Activated naive CD8-positive, alpha-beta T cell treated with anti-CD3 and anti-CD28 coated beads, Interleukin-2, amount 10 ng/mL, durations not matched to agents 7 days and 5 days (primary cell): ENCODE measurements around the gene ALPK1. TPM values are rescaled to one million over a fixed set of nuclear protein-coding genes. Genes with fewer than 3 reads are reported as not detected.

Experiments used
- ATAC-seq: fragments of 150-1000 bp; cut with Tn5 transposase; one replicate; pipeline ENCODE4 v1.10.0; 2021; ENCODE audit warnings: low read depth, moderate library complexity
- POLR2A ChIA-PET: fragments of 350-600 bp; sonication (Branson Sonifier 250); formaldehyde crosslinking; loops from one replicate; lab custom pipeline; 2021; ENCODE audit warnings: antibody characterized with exemption; lab: Charles Lee
- DNase-seq: peaks from one replicate; pipeline ENCODE4 v3.0.0; 2021
- H3K27ac Mint-ChIP-seq: one replicate; pipeline ENCODE4 v1.8.0; 2022; ENCODE audit warnings: mild to moderate bottlenecking, mixed read lengths
- H3K27me3 Mint-ChIP-seq: one replicate; pipeline ENCODE4 v1.8.0; 2022; ENCODE audit warnings: mild to moderate bottlenecking, moderate library complexity, mixed read lengths
- H3K36me3 Mint-ChIP-seq: one replicate; pipeline ENCODE4 v1.8.0; 2021; ENCODE audit warnings: mild to moderate bottlenecking, mixed read lengths
- H3K4me1 Mint-ChIP-seq: one replicate; pipeline ENCODE4 v1.8.0; 2021; ENCODE audit warnings: mixed read lengths
- H3K4me3 Mint-ChIP-seq: one replicate; pipeline ENCODE4 v1.8.0; 2022; ENCODE audit warnings: mild to moderate bottlenecking, moderate library complexity, mixed read lengths
- H3K9me3 Mint-ChIP-seq: one replicate; pipeline ENCODE4 v1.8.0; 2021; ENCODE audit warnings: mixed read lengths
- total RNA-seq, 2 experiments: library from RNA; stranded (reverse); gene quantifications; one replicate each; pipeline ENCODE4 v1.2.3, GENCODE V29; 2021

Gene ALPK1
- total RNA-seq, 2 experiments from 2014 or later: 20.9 to 26.0 TPM

DNA sequence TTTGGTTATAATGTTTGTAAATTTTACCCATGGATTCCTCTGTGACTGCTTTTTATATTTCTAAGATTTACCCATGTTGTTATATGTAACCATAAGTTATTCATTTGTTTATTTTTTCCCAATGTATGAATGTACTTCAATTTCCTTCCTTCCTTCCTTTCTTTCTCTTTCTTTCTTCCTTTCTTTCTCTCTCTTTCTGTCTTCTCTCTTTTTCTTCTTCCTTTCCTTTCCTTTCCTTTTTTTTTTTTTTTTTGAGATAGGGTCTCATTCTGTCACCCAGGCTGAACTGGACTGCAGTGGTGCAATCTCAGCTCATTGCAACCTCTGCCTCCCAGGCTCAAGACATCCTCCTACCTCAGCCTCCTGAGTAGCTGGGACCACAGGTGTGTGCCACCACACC lies 55.6 kb downstream of the ALPK1 start:
- ATAC-seq (no peak), DNase-seq (no peak)
- POLR2A ChIA-PET: no interaction called here
- Mint-ChIP-seq H3K27me3 (no peaks in the 10 kb centered on the region), H3K27ac (no peak overlapping the region), H3K36me3 (peaks cover 8% of the 10 kb centered on the region), H3K4me3 (no peak overlapping the region), H3K4me1 (no peaks in the 10 kb centered on the region), H3K9me3 (no peaks in the 10 kb centered on the region)

DNA sequence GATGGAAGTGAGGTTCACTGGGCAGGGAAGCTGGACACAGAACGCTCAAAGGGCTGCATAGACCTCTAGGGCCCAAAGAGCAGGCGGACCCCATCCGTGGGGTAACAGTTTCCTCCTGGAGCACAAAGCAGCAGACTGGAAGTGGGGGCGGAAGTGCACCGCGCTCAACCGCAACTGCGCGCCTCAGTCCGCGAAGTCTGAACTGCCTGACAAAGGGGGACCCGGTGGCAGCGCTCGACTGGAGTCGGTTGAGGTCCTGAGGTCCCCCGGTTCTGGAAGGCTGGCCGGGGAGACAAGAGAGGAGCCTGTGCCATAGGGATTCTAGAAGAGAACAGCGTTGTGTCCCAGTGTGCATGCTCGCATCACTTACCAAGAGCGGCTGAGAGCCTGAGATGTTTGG lies 58.5 kb downstream of the ALPK1 start:
- Mint-ChIP-seq H3K4me3 (no peak overlapping the region), H3K36me3 (peaks cover 15% of the 10 kb centered on the region), H3K4me1 (no peaks in the 10 kb centered on the region), H3K9me3 (peaks cover 5% of the 10 kb centered on the region), H3K27ac (no peak overlapping the region), H3K27me3 (no peaks in the 10 kb centered on the region)
- no peak for DNase-seq
- POLR2A ChIA-PET: no interaction called here
- no peak for ATAC-seq

GRCh38 chr4:112357453-112357852 lies 60.3 kb downstream of the ALPK1 start:
- POLR2A ChIA-PET: no interaction called here
- H3K4me1 Mint-ChIP-seq: no peaks in the 10 kb centered on the region
- DNase-seq (no peak), ATAC-seq (no peak)
- peaks cover 31% of the 10 kb centered on the region for H3K36me3 Mint-ChIP-seq
- H3K27ac Mint-ChIP-seq: no peak overlapping the region
- peaks cover 12% of the 10 kb centered on the region for H3K9me3 Mint-ChIP-seq
- H3K27me3 Mint-ChIP-seq: no peaks in the 10 kb centered on the region
- H3K4me3 Mint-ChIP-seq: no peak overlapping the region

GRCh38 chr4:112357897-112358296 lies 60.7 kb downstream of the ALPK1 start:
- no peak overlapping the region for H3K27ac Mint-ChIP-seq
- ATAC-seq (no peak), DNase-seq (no peak)
- POLR2A ChIA-PET: no interaction called here
- peaks cover 14% of the 10 kb centered on the region for H3K9me3 Mint-ChIP-seq
- no peak overlapping the region for H3K4me3 Mint-ChIP-seq
- no peaks in the 10 kb centered on the region for H3K27me3 Mint-ChIP-seq
- peaks cover 33% of the 10 kb centered on the region for H3K36me3 Mint-ChIP-seq
- H3K4me1 Mint-ChIP-seq: no peaks in the 10 kb centered on the region

DNA sequence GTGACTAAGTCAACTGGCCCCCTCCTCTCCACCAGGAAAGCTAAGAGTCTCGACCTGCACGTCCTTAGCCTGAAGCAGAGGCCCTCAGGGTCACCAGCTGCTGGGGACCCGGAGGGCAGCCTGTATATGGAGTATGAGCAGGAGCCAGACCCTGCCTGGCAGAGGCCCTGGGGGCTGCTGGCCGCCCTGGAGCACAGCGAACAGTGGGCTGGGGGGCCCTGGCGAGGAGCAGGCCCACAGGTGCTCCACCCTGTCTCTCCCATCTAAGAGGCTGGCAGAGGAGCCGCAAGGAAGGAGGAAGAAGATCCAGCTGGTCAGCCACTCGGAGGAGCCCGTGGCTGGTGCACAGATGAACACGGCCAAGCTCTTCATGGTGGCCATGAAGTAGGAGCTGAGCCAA lies 61.2 kb downstream of the ALPK1 start:
- peaks cover 3% of the 10 kb centered on the region for H3K27me3 Mint-ChIP-seq
- peaks cover 34% of the 10 kb centered on the region for H3K36me3 Mint-ChIP-seq
- POLR2A ChIA-PET: no interaction called here
- ATAC-seq: no peak
- H3K9me3 Mint-ChIP-seq: peaks cover 19% of the 10 kb centered on the region
- no peak overlapping the region for H3K27ac Mint-ChIP-seq
- no peak overlapping the region for H3K4me3 Mint-ChIP-seq
- DNase-seq: no peak
- no peaks in the 10 kb centered on the region for H3K4me1 Mint-ChIP-seq

GRCh38 chr4:112358952-112359749 lies 62.0 kb downstream of the ALPK1 start:
- H3K9me3 Mint-ChIP-seq: peaks cover 19% of the 10 kb centered on the region
- H3K36me3 Mint-ChIP-seq: peaks cover 36% of the 10 kb centered on the region
- H3K4me3 Mint-ChIP-seq: no peak overlapping the region
- DNase-seq (no peak), ATAC-seq (no peak)
- POLR2A ChIA-PET: no interaction called here
- H3K4me1 Mint-ChIP-seq: no peaks in the 10 kb centered on the region
- H3K27me3 Mint-ChIP-seq: peaks cover 3% of the 10 kb centered on the region
- no peak overlapping the region for H3K27ac Mint-ChIP-seq

DNA sequence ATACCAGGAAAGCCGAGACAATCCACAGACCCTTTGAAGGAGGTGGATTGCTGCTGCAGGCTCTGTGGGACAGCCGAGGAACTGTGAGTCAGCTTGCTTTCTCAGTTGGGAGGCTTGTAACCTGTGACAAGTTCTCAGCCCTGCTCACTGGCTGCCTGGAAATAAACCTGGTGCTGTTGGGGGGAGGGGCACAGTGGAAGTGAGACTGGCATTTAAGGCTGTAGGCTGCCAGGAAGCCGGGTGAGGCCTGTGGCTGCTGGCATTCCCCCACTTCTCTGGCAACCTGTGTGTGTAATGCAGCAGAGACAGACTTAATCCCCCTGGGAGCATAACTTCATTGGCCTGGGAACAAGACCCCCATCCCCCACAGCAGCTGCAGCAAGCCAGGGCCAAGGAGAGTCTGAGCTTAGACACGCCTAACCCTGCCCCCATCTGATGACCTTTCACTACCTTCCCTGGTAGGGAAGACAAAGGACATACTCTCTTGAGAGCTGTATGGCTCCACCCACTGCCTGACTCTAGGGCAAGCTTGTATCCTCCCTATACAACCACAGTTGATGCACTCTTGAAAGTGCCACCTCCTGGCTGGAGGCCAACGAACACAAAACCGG lies 64.1 kb downstream of the ALPK1 start:
- Mint-ChIP-seq H3K4me1 (no peaks in the 10 kb centered on the region), H3K27ac (no peak overlapping the region), H3K36me3 (peaks cover 34% of the 10 kb centered on the region), H3K9me3 (peaks cover 21% of the 10 kb centered on the region), H3K27me3 (peaks cover 3% of the 10 kb centered on the region), H3K4me3 (no peak overlapping the region)
- no peak for ATAC-seq
- no peak for DNase-seq
- POLR2A ChIA-PET: no interaction called here

DNA sequence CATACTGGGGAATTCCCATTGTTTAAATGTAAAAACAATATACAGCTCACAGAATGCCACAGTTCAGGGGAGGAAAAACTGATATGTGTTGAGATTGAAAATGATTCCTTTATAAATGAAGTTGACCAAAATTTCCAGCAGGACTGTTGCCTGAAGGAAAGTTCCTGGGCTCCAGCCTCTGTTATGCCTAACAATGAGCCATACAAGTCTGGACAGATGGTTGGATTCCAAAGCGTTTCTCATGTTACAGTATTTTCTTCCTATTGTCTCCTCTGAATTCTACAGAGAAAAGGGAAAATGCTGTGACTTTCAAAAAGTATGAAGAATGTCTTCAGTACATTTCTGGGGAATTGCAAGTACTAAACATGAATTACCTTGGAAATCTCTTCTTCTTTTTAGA lies 73.3 kb downstream of the ALPK1 start:
- Mint-ChIP-seq H3K36me3 (peaks cover 17% of the 10 kb centered on the region), H3K27me3 (no peaks in the 10 kb centered on the region), H3K27ac (no peak overlapping the region), H3K4me3 (no peak overlapping the region), H3K9me3 (peaks cover 8% of the 10 kb centered on the region), H3K4me1 (no peaks in the 10 kb centered on the region)
- DNase-seq (no peak), ATAC-seq (no peak)
- POLR2A ChIA-PET: no interaction called here

GRCh38 chr4:112371361-112371760 lies 74.2 kb downstream of the ALPK1 start:
- Mint-ChIP-seq H3K9me3 (peaks cover 8% of the 10 kb centered on the region), H3K36me3 (peaks cover 18% of the 10 kb centered on the region), H3K4me3 (no peak overlapping the region), H3K27ac (no peak overlapping the region), H3K27me3 (no peaks in the 10 kb centered on the region), H3K4me1 (no peaks in the 10 kb centered on the region)
- ATAC-seq (no peak), DNase-seq (no peak)
- POLR2A ChIA-PET: no interaction called here

DNA sequence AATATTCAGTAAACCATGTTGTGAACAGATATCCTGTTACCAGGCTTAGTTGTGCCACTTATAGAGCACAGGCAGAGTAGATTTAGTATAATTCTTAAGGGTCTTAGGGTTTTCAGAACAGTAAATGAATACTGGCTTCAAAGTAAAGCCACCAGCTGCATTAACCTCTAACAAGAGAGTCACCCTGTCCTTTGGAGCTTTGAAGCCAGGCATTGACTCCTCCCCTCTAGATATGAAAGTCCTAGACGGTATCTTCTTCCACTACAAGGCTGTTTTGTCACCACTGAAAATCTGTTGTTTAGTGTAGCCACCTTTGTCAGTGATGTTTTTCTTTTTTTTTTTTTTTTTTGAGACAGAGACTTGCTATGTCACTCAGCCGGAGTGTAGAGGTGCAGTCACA lies 77.7 kb downstream of the ALPK1 start:
- Mint-ChIP-seq H3K4me1 (no peaks in the 10 kb centered on the region), H3K4me3 (no peak overlapping the region), H3K27me3 (no peaks in the 10 kb centered on the region), H3K36me3 (peaks cover 28% of the 10 kb centered on the region), H3K9me3 (peaks cover 3% of the 10 kb centered on the region), H3K27ac (no peak overlapping the region)
- ATAC-seq (no peak), DNase-seq (no peak)
- POLR2A ChIA-PET: no interaction called here

DNA sequence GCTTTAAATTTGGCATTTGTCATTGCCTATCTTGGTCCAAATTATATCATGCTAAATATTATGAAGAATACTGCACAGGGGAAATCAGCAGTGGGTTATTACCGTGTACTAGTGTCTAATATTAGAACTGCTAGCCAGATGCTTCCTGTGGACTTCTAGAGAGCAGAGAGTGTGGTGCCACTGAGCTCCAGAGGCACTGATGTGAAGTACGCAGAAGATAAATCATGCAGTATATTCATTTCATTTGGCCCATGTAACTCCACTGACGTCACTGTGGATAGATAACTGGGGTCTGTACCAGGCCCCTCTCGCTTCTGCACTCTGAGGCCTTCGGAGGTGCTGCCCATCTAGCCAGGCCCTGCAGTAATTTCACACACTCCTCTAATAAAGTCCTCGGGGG lies 80.0 kb downstream of the ALPK1 start:
- Mint-ChIP-seq H3K27me3 (no peaks in the 10 kb centered on the region), H3K9me3 (peaks cover 3% of the 10 kb centered on the region), H3K27ac (no peak overlapping the region), H3K36me3 (peaks cover 35% of the 10 kb centered on the region), H3K4me1 (no peaks in the 10 kb centered on the region), H3K4me3 (no peak overlapping the region)
- POLR2A ChIA-PET: no interaction called here
- DNase-seq (no peak), ATAC-seq (no peak)

DNA sequence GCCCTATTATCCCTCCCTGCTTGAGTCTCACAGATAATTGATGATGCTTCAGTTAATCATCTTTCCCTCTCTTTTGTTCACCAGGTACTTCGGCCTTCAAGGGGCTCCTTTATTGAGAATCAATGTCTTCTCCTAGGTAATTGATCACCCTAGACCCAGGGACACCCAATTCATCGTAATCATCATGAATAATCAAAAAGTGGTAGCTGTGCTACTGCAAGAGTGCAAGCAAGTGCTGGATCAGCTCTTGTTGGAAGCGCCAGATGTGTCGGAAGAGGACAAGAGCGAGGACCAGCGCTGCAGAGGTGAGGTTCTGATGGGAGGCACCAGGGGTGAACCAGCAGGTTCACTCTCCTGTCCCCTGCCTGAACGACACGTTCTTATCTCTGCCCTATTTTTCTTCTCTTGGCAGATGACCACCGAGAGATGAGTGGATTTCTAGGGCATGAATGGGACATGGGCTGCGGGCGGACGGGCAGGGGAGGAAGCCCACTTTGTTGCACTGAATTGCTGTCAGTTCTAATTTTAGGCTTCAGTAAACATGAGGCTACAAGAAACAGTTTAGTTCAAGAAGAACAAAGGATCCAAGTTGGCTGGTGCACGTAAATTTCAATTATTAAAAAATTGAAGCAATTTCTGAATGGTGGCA lies 80.5 kb downstream of the ALPK1 start:
- POLR2A ChIA-PET: no interaction called here
- ATAC-seq (no peak), DNase-seq (no peak)
- H3K27me3 Mint-ChIP-seq: no peaks in the 10 kb centered on the region
- H3K4me3 Mint-ChIP-seq: no peak overlapping the region
- H3K27ac Mint-ChIP-seq: no peak overlapping the region
- H3K4me1 Mint-ChIP-seq: no peaks in the 10 kb centered on the region
- peaks cover 39% of the 10 kb centered on the region for H3K36me3 Mint-ChIP-seq
- peaks cover 3% of the 10 kb centered on the region for H3K9me3 Mint-ChIP-seq

GRCh38 chr4:112378243-112378620 lies 81.1 kb downstream of the ALPK1 start:
- no peak for ATAC-seq
- no peak overlapping the region for H3K27ac Mint-ChIP-seq
- no peak for DNase-seq
- no peak overlapping the region for H3K4me3 Mint-ChIP-seq
- POLR2A ChIA-PET: no interaction called here
- peaks cover 3% of the 10 kb centered on the region for H3K9me3 Mint-ChIP-seq
- no peaks in the 10 kb centered on the region for H3K4me1 Mint-ChIP-seq
- H3K27me3 Mint-ChIP-seq: no peaks in the 10 kb centered on the region
- peaks cover 41% of the 10 kb centered on the region for H3K36me3 Mint-ChIP-seq

DNA sequence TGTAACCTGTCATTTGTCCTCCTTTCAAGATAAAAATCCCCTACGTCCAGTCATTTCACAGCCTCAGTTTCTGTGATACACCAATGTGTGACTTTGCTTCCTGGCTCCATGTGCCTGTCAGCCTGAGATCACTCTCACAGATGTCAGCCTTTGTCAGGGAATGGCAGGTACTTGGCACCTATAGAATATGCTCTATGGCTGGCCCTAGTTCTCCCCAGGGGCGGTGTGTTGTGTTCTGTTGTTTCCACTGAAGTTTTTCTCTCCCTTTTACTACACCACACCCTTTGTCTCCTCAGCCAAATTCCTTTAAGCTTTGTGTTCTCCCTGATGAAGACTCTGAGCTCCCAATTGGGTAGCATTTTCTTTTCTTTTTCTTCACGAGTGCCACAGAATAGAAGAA lies 81.7 kb downstream of the ALPK1 start:
- Mint-ChIP-seq H3K36me3 (peaks cover 41% of the 10 kb centered on the region), H3K9me3 (peaks cover 3% of the 10 kb centered on the region), H3K4me1 (no peaks in the 10 kb centered on the region), H3K27ac (peak overlapping the region; percentile 27), H3K4me3 (no peak overlapping the region), H3K27me3 (no peaks in the 10 kb centered on the region)
- no peak for DNase-seq
- POLR2A ChIA-PET: no interaction called here
- no peak for ATAC-seq
